Measurements from ENCODE around the gene SPEM1.

The SPEM1 gene

GRCh38 chr17:7421186-7421585, 1.1 kb downstream of the SPEM1 start:
- DNase-seq, result no peak

DNA sequence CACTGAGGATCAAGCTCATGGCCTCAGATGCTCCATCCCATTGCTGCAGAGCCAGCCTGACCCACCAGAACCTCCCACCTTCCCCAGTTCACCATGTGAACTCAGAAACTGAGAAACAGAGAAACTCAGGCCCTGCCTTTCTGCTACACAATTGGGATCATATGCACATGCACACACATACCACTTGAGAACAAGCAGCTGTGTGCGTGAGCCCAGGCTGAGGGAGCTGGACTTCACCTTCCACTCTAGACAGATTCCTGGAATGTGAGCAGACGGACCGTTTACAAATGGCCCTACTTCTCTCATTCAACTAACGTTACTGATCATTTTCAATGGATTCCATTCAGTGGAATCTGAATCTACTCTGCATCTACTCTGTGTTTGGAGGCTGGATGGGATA, 3.6 kb downstream of the SPEM1 start:
- no peak for DNase-seq

DNA sequence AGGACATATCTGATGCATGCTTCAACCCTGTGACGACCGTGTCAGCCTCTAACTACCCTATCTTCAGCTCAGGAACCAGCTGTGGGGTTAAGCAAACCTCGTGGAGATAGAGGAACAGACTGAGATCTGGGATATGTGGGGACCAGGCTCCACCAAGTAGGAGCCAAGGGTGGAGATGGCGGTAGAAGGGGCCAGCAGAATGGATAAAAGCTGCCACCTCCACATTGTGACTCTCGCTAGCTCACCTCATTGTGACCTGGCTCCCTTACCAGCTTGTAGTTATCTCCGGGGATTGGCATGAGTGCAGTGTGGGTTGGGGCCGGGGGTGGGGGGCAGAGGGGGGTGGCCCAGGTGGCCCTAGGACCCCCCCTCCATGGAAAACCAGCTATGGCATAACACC, 5.2 kb downstream of the SPEM1 start, which contains the start of gene SPEM2:
Gene SPEM2, plus strand, starts transcription at position 301 of the 400 bp plus-strand sequence. Its CDS starts 73 bp downstream, at position 374.
- DNase-seq, result no peak

- DNase-seq, result no peak
These were observed 5.6 kb downstream of the SPEM1 start for GRCh38 chr17:7425756-7426155.

DNA sequence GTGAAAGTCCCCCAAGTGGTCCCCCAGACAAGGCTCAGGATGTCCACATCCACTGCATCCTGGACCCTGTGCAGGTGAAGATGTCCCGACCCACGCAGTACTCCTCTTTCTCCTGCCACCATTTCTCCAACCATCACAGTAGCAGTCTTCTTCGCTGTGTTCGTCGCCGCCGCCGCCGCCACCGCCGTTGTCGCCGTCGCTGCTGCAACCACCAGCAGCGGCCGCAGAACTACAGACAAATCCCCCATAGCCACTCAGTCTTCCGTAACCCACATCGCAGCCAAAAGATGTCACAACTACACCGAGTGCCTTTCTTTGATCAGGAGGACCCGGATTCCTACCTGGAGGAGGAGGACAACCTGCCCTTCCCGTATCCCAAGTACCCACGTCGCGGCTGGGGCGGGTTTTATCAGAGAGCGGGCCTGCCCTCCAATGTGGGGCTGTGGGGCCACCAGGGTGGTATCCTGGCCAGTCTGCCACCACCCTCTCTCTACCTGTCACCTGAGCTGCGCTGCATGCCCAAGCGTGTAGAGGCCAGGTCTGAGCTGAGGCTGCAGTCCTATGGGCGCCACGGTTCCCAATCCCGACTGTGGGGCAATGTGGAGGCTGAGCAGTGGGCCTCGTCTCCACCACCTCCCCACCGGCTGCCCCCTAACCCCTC, 6.2 kb downstream of the SPEM1 start:
- DNase-seq, result no peak

GRCh38 chr17:7426896-7427489, 6.9 kb downstream of the SPEM1 start:
- no peak for DNase-seq

DNA sequence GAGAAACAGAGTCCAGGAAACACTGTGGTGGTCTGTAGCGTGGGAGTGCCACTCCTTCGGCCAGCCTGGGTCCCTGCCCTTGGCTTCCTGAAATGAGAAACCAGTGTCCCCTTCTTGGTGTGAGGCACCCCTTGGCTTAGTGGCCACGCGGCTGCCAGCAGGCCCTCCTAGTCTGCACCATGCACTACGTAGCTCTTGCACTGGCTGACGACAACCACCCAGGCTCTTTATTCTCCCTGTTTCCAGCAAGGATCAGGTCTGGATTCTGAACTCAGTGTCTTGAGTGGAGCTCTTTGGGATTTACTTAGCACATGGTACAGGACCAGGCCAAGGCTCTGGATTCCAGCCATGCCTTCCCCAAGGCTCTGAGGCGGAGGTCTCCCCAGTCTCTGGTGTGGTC, 7.4 kb downstream of the SPEM1 start:
- no peak for DNase-seq

- DNase-seq, result no peak
These were observed 8.4 kb downstream of the SPEM1 start, which contains the start of gene SPEM3 for GRCh38 chr17:7428557-7428956. TSS of gene SPEM3 (plus strand) at chr17:7428857. CDS start at chr17:7428903, 46 bp downstream.

GRCh38 chr17:7429722-7430121, 9.6 kb downstream of the SPEM1 start:
- no peak for DNase-seq

- DNase-seq, result no peak
These were observed 11.1 kb downstream of the SPEM1 start for GRCh38 chr17:7431231-7431630.

DNA sequence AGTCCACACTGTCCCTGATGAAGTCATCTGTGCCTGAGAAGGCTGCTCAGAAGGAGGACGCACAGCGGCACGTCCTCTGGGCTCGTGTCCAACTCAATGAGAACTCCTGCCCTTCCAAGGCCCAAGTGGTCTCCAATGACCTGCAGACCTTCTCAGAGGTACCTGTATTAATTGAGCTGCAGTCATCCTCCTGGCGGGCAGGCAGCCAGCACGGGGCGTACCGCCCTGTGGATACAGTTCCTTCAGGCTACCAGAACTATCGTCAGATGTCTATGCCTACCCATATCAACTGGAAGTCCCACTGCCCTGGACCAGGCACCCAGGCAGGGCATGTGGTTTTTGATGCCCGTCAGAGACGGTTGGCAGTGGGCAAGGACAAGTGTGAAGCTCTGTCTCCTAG, 12.2 kb downstream of the SPEM1 start:
- DNase-seq, result no peak

DNA sequence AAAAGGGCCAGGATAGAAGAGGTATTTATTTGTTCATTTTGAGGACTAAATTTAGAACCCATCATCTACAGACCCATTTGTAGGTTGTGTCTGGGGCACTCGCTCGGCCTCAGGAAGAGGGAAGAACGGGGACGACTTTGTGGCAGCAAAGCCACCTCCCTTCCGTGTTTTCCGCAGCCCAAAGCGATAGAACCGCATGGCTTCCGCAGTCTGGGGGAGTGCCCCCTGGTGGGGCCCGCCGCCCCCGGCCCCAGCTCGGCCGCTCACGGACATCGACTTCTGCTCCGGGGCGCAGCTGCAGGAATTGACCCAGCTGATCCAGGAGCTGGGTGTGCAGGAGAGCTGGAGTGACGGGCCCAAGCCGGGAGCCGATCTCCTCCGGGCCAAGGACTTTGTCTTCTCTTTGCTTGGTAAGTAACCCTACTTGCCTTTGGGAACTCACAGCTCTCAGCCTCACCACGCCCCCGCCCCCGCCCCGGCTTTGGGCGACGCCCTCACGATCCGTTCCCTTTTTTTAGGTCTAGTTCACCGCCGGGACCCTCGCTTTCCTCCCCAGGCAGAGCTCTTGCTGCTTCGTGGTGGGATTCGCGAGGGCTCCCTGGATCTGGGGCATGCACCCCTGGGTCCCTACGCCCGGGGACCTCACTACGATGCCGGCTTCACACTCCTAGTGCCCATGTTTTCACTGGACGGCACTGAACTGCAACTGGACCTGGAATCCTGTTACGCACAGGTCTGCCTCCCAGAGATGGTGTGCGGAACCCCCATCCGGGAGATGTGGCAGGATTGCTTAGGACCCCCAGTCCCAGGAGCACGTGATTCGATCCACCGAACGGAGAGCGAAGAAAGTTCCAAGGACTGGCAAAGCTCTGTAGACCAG, 15.8 kb downstream of the SPEM1 start:
- peak; percentile 65 for DNase-seq

DNA sequence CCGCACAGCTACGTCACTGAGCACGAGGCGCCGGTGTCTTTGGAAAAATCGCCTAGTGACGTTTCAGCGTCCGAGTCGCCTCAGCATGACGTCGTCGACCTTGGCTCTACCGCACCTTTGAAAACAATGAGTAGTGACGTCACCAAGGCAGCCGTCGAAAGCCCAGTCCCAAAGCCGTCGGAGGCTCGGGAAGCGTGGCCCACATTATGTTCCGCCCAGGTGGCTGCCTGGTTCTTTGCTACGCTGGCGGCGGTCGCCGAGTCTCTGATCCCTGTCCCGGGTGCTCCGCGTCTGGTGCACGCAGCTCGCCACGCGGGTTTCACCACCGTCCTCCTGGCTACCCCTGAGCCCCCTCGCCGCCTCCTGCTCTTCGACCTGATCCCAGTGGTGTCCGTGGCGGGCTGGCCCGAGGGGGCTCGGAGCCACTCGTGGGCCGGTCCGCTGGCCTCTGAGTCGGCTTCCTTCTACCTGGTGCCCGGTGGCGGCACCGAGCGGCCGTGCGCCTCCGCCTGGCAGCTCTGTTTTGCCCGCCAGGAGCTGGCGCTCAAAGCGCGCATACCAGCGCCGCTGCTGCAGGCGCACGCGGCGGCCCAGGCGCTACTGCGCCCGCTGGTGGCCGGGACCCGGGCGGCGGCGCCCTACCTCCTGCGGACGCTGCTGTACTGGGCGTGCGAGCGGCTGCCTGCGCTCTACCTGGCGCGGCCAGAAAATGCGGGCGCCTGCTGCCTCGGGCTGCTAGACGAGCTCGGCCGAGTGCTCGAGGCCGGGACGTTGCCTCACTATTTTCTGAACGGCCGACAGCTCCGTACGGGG, 16.6 kb downstream of the SPEM1 start:
- peak; percentile 91 for DNase-seq

DNA sequence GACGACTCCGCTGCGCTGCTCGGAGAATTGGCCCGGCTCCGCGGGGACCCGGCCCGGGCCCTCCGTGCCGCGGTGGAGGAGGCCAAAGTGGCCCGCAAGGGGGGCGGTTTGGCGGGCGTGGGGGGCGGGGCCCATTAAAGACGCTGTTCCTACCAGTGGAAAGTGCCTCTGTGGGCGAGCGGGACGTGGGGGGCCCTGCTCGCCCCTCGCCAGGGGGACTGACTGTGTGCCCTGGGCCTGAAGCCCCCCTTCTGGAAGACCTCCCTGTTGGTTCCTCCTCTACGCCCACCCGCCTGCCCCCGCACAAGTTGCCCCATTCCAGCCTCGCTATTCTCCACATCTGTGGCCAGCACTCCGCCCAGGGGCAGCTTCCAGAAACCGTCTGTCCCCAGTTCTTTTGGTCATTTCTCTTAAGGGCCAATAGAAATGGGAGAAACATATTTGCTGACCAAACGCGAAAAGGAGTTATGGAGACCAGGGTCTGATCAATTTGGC, 17.3 kb downstream of the SPEM1 start:
- no peak for DNase-seq

DNA sequence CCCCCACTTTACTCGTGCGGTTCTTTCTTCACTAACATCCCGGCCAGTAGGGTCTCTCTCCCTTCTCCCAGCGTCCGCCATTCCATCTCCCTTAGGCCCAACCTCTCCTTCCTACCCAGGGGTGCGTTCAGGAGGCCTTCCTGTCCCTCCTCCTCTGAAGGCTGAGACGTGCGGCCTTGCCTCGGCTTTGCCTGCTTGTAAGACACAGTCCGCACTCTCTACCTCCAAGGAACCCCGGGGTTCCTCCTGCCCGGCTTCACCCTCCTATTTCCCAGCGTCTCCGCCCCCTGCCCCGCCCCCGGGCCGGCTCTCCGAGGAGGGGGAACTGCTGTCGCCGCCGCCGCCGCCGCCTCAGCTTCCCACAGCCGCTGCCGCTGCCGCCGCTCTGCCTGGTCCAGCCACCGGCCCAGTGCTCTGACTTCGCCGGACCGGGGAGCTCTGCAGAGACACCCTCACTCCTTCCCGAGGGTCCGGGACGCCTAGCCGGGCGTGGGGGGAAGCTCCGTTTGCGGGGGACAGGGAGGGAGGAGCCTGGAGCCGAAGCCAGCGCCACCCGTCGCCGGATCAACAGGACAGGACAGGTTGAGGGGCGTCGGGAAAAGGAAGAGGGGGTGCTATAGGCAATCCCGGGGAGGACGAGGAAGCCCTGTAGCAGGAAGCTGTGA, 18.0 kb downstream of the SPEM1 start:
- DNase-seq, result peak; percentile 59

- no peak for DNase-seq
These were observed 18.7 kb downstream of the SPEM1 start for GRCh38 chr17:7438656-7439460.

DNA sequence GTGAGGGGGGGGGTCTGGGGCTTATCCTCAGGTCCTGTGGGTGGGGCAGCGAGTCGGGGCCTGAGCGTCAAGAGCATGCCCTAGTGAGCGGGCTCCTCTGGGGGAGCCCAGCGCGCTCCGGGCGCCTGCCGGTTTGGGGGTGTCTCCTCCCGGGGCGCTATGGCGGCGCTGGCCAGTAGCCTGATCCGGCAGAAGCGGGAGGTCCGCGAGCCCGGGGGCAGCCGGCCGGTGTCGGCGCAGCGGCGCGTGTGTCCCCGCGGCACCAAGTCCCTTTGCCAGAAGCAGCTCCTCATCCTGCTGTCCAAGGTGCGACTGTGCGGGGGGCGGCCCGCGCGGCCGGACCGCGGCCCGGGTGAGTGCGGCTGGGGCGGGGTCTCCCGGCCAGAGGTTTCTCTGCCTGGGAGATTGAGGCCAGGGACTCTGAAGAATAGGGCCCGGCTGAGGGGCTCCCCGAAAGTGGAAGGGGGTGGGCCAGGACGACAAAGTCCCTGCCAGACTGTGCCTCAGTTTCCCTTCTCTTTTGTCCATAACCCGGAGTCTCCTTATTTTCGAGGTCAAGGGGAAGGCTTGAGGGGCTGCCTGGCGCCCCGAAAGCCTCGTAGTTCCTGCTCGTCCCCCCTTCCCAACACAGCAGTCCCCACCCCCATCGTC, 19.5 kb downstream of the SPEM1 start, which contains the start of gene FGF11:
Gene FGF11, plus strand, starts transcription at position 51 of the 651 bp plus-strand sequence. Its CDS starts 109 bp downstream, at position 160.
- no peak for DNase-seq

DNA sequence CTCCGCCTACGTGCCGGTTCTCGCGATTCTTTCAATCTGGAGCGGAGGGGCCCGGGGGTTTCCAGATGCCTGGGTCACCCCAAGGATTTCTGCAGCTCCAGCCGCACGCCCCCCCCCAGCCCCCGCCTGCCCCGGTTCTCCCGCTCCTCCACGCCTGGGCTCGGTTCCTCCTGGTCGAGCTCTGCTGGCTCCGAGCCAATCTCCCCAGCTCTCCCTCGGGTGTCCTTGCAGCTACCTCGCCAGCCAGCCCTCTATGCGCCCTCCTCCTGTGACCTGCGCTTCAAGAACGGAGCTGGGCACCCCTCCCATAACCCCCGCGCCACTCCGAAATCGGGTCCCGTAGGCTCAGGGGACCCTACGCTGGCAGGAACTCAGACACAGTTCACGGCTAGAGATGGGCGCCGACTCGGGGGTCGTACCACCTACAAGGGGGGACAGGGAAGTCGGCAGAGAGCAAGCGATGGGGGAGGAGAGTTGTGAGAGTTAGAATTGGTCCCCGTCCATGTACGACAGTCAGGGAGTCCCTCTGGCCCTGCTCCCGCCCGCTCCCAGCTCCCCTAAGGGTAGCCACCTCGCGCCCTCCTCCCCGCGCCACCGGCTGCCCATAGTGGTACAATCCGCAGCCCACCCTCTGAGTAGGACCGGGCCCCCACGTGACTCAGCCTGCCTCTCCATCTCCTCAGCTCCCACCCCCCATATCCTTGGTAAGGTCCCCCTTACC, 20.1 kb downstream of the SPEM1 start:
- DNase-seq, result peak; percentile 27

- DNase-seq, result no peak
These were observed 20.7 kb downstream of the SPEM1 start for GRCh38 chr17:7440834-7441195.

- DNase-seq, result no peak
These were observed 21.1 kb downstream of the SPEM1 start for GRCh38 chr17:7441266-7441665.

All from activated CD4-positive, alpha-beta T cell treated with anti-CD3 and anti-CD28 coated beads, Interleukin-2, Interleukin-6, amounts not matched to agents 100 ng/mL and 50 ng/mL, durations not matched to agents 16 hours and 8 hours (primary cell).